BLaER1 (cell line): ENCODE measurements around the gene TC2N.

ENCODE experiments used
- H3K27ac ChIP-seq: shearing (Covaris generic); formaldehyde crosslinking; 2 replicates; pipeline ENCODE4 v1.8.1; 2022
- H3K27me3 ChIP-seq: shearing (Covaris generic); formaldehyde crosslinking; 2 replicates; pipeline ENCODE4 v1.8.1; 2022
- H3K36me3 ChIP-seq: shearing (Covaris generic); formaldehyde crosslinking; 2 replicates; pipeline ENCODE4 v1.8.1; 2022
- H3K4me1 ChIP-seq: shearing (Covaris generic); formaldehyde crosslinking; 2 replicates; pipeline ENCODE4 v1.8.1; 2022
- H3K4me2 ChIP-seq: shearing (Covaris generic); formaldehyde crosslinking; 2 replicates; pipeline ENCODE4 v1.8.1; 2022
- H3K4me3 ChIP-seq: shearing (Covaris generic); formaldehyde crosslinking; 2 replicates; pipeline ENCODE4 v1.8.1; 2022
- H3K9ac ChIP-seq: shearing (Covaris generic); formaldehyde crosslinking; 2 replicates; pipeline ENCODE4 v1.8.1; 2022
- H3K9me3 ChIP-seq: shearing (Covaris generic); formaldehyde crosslinking; 2 replicates; pipeline ENCODE4 v1.8.1; 2022
- H4K20me1 ChIP-seq: shearing (Covaris generic); formaldehyde crosslinking; 2 replicates; pipeline ENCODE4 v1.8.1; 2022
- Cebpa-rat ChIP-seq: shearing (Covaris generic); IDR thresholded peaks from 2 replicates; pipeline ENCODE4 v1.8.1; 2022

The TC2N gene

GRCh38 chr14:91731986-91732385 is 135.3 kb downstream of the TC2N start, which contains the start of gene CATSPERB:
TSS of gene CATSPERB (minus strand) at chr14:91732086. CDS start at chr14:91729479, 2,607 bp downstream.
- Histone ChIP-seq H3K9ac (no peak within 1 kb of the TSS), H3K27ac (no peak within 1 kb of the TSS), H3K9me3 (no peaks in the 10 kb centered on the region), H3K4me1 (no peaks in the 10 kb centered on the region), H4K20me1 (no peaks in the 10 kb centered on the region), H3K4me3 (no peak within 1 kb of the TSS), H3K4me2 (no peak within 1 kb of the TSS), H3K36me3 (no peaks in the 10 kb centered on the region), H3K27me3 (no peaks in the 10 kb centered on the region)
- no peak for TF ChIP-seq Cebpa-rat

GRCh38 chr14:91731018-91731417 is 136.3 kb downstream of the TC2N start:
- H3K27me3 ChIP-seq: no peaks in the 10 kb centered on the region
- no peak for TF ChIP-seq Cebpa-rat
- no peak overlapping the region for H3K4me2 ChIP-seq
- no peaks in the 10 kb centered on the region for H3K4me1 ChIP-seq
- H4K20me1 ChIP-seq: no peaks in the 10 kb centered on the region
- H3K4me3 ChIP-seq: no peak overlapping the region
- no peak overlapping the region for H3K27ac ChIP-seq
- H3K9me3 ChIP-seq: no peaks in the 10 kb centered on the region
- no peaks in the 10 kb centered on the region for H3K36me3 ChIP-seq
- no peak overlapping the region for H3K9ac ChIP-seq

- no peak overlapping the region for H3K9ac ChIP-seq
- no peak overlapping the region for H3K27ac ChIP-seq
- H4K20me1 ChIP-seq: no peaks in the 10 kb centered on the region
- no peaks in the 10 kb centered on the region for H3K9me3 ChIP-seq
- no peak overlapping the region for H3K4me3 ChIP-seq
- no peaks in the 10 kb centered on the region for H3K36me3 ChIP-seq
- no peaks in the 10 kb centered on the region for H3K4me1 ChIP-seq
- no peak for TF ChIP-seq Cebpa-rat
- H3K27me3 ChIP-seq: no peaks in the 10 kb centered on the region
- no peak overlapping the region for H3K4me2 ChIP-seq
Observed at GRCh38 chr14:91729756-91730155, 137.6 kb downstream of the TC2N start.
